ENCODE data around the gene RNF32. TPM values are rescaled to one million over a fixed set of nuclear protein-coding genes. Genes with fewer than 3 reads are reported as not detected.

RNF32 gene
- total and polyA plus RNA-seq, 2 of the 13 experiments (the other 11 are each of a cell fraction or from before 2014, with no cell fraction given): not detected

- WGBS (ENCODE audit: low lambda C conversion rate): 89% methylated on average over 11 of the region's 11 CpGs
- H2AFZ ChIP-seq (ENCODE audit: low read length): no peak overlapping the region
- no peak overlapping the region for H3K4me2 ChIP-seq (ENCODE audit: low read depth, low read length)
Measured at GRCh38 chr7:156659961-156660360, 19.4 kb downstream of the RNF32 start.

More at GRCh38 chr7:156659961-156660360, 19.4 kb downstream of the RNF32 start:
- FAIRE-seq (no peak), ATAC-seq (no peak), DNase-seq (ENCODE audit: low spot score) (no peak)
- no peak overlapping the region for H3K4me3 ChIP-seq (replicated peaks in 1 of 3; ENCODE audit: insufficient read depth in 1 of 3, low read depth in 2 of 3, low read length in 3 of 3)
- intact Hi-C loops (cut with micrococcal nuclease; ENCODE audit: unreplicated experiment): no loop called here
- no peak overlapping the region for H3K9ac ChIP-seq (ENCODE audit: insufficient read depth, low read depth, low read length)
- no peaks in the 10 kb centered on the region for H4K20me1 ChIP-seq (ENCODE audit: insufficient read depth, low read length)
- no peaks in the 10 kb centered on the region for H3K36me3 ChIP-seq (replicated peaks in 1 of 2; ENCODE audit: control insufficient read depth in 1 of 2, insufficient read depth in 2 of 2, low read length in 2 of 2)
- H3K79me2 ChIP-seq (ENCODE audit: insufficient read depth, low read length): no peaks in the 10 kb centered on the region
- ChIA-PET POLR2A (no interaction called here), CTCF (ENCODE audit: low intra/inter-chr PET ratio, low total read pairs) (no interaction called here)
- H3K9me3 ChIP-seq (ENCODE audit: low read length): no peaks in the 10 kb centered on the region
- no peak overlapping the region for H3K27ac ChIP-seq (ENCODE audit: extremely low read length, insufficient read depth, low read length)
- TF ChIP-seq FOSL1 (CRISPR knock-in tag; IDR thresholded peaks at IDR 0.05; ENCODE audit: borderline replicate concordance): no peak
- no peak for TF ChIP-seq POGZ (CRISPR knock-in tag; IDR thresholded peaks at IDR 0.05)
- TF ChIP-seq, protein P1, sequence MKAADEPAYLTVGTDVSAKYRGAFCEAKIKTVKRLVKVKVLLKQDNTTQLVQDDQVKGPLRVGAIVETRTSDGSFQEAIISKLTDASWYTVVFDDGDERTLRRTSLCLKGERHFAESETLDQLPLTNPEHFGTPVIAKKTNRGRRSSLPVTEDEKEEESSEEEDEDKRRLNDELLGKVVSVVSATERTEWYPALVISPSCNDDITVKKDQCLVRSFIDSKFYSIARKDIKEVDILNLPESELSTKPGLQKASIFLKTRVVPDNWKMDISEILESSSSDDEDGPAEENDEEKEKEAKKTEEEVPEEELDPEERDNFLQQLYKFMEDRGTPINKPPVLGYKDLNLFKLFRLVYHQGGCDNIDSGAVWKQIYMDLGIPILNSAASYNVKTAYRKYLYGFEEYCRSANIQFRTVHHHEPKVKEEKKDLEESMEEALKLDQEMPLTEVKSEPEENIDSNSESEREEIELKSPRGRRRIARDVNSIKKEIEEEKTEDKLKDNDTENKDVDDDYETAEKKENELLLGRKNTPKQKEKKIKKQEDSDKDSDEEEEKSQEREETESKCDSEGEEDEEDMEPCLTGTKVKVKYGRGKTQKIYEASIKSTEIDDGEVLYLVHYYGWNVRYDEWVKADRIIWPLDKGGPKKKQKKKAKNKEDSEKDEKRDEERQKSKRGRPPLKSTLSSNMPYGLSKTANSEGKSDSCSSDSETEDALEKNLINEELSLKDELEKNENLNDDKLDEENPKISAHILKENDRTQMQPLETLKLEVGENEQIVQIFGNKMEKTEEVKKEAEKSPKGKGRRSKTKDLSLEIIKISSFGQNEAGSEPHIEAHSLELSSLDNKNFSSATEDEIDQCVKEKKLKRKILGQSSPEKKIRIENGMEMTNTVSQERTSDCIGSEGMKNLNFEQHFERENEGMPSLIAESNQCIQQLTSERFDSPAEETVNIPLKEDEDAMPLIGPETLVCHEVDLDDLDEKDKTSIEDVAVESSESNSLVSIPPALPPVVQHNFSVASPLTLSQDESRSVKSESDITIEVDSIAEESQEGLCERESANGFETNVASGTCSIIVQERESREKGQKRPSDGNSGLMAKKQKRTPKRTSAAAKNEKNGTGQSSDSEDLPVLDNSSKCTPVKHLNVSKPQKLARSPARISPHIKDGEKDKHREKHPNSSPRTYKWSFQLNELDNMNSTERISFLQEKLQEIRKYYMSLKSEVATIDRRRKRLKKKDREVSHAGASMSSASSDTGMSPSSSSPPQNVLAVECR (CRISPR knock-in tag; IDR thresholded peaks at IDR 0.05; ENCODE audit: borderline replicate concordance): no peak
- TF ChIP-seq GABPA (IDR thresholded peaks at IDR 0.05; ENCODE audit: low read depth, low read length): no peak
- no peak for TF ChIP-seq GABPA (CRISPR knock-in tag; IDR thresholded peaks at IDR 0.05; ENCODE audit: low read depth)
- no peak for TF ChIP-seq ZNF317 (CRISPR knock-in tag; IDR thresholded peaks at IDR 0.05)
- TF ChIP-seq, protein P2, sequence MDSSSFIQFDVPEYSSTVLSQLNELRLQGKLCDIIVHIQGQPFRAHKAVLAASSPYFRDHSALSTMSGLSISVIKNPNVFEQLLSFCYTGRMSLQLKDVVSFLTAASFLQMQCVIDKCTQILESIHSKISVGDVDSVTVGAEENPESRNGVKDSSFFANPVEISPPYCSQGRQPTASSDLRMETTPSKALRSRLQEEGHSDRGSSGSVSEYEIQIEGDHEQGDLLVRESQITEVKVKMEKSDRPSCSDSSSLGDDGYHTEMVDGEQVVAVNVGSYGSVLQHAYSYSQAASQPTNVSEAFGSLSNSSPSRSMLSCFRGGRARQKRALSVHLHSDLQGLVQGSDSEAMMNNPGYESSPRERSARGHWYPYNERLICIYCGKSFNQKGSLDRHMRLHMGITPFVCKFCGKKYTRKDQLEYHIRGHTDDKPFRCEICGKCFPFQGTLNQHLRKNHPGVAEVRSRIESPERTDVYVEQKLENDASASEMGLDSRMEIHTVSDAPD (CRISPR knock-in tag; IDR thresholded peaks at IDR 0.05): no peak
- TF ChIP-seq DMAP1 (CRISPR knock-in tag; IDR thresholded peaks at IDR 0.05): no peak
- TF ChIP-seq POLR2AphosphoS5 (IDR thresholded peaks at IDR 0.05; ENCODE audit: low read depth, low read length): no peak
- TF ChIP-seq ZNF30 (CRISPR knock-in tag; IDR thresholded peaks at IDR 0.05): no peak
- no peaks in the 10 kb centered on the region for H3K27me3 ChIP-seq (ENCODE audit: control insufficient read depth in 1 of 2, insufficient read depth in 2 of 2, low read length in 2 of 2)
- in situ Hi-C loops (cut with HindIII; ENCODE audit: extremely low pct_ligation_motif_present, low pct_unique_long_range_greater_than_20kb): loop anchor here (10.0 kb wide), 1 partner anchor 105 kb away; no protein-coding TSS in a partner anchor
- no TSS peak for BruUV-seq (replicated peaks)
- H3K4me1 ChIP-seq (ENCODE audit: insufficient read depth, low read length): no peaks in the 10 kb centered on the region

All from HepG2 (cell line).